Measurements from ENCODE around the gene GALNT8.
"Not testable (repeated sequence)": the region's sequence is repeated elsewhere in the genome, so short reads cannot be mapped to it uniquely, and the experiment has no call there.

Gene GALNT8

DNA sequence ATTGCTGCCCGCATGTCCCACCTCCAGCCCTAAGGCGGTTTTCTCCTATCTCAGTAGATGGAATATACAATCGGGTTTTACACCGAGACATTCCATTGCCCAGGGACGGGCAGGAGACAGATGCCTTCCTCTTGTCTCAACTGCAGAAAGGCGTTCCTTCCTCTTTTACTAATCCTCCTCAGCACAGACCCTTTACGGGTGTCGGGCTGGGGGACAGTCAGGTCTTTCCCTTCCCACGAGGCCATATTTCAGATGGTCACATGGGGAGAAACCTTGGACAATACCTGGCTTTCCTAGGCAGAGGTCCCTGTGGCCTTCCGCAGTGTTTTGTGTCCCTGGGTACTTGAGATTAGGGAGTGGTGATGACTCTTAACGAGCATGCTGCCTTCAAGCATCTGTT, 1.4 kb downstream of the GALNT8 start:
- H3K9me3 Mint-ChIP-seq; H3K4me1 Mint-ChIP-seq (ENCODE audit: low read depth); intact Hi-C loops (cut with micrococcal nuclease); H3K4me3 Mint-ChIP-seq; H3K27ac Mint-ChIP-seq; H3K36me3 Mint-ChIP-seq (ENCODE audit: low read depth): not testable (repeated sequence)
- peaks cover 32% of the 10 kb centered on the region for H3K27me3 Mint-ChIP-seq

DNA sequence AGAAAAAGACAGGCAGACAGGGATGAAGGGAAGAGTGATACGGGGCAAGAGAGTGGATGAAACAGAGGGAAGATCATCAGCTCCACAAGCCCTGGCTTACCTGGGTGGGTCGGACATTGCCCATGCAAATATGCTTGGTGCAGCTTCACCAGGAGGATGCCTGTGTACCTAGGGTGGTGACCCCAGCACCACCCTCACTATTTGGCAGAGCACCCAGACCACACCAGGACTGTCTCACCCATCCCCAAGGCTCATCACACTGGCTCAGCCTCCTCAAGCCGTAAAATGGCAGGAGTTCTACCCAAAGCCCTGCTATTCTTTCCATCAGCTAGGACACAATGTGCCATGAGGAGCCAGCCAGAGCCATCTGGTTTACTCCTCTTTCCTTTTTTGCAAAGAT, 3.0 kb downstream of the GALNT8 start:
- Mint-ChIP-seq H3K4me3 (no peak overlapping the region), H3K9me3 (no peaks in the 10 kb centered on the region)
- intact Hi-C loops (cut with micrococcal nuclease): no loop called here

DNA sequence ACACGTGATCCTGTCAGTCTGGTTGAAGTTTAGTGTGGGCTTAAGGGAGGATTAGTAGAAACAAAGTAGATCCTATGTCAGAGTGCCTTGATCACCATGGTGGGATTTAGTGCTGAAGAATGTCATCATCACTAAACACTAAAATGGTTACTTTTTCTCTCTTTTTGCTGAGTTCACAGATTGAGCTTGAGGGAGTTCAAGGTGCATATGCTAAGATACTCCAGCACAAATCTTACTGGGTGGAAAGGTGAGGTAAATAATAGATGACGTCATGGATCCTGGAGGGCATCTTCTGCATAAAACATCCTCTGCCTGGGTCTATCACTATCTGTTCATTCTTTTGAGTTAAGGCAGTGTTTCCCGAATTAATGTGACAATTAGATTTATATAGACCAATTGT, 4.9 kb downstream of the GALNT8 start:
- peaks cover 26% of the 10 kb centered on the region for H3K27me3 Mint-ChIP-seq
- no peaks in the 10 kb centered on the region for H3K36me3 Mint-ChIP-seq (ENCODE audit: low read depth)
- H3K4me1 Mint-ChIP-seq (ENCODE audit: low read depth): no peaks in the 10 kb centered on the region
- no peak overlapping the region for H3K27ac Mint-ChIP-seq
- no peak overlapping the region for H3K4me3 Mint-ChIP-seq
- intact Hi-C loops (cut with micrococcal nuclease): no loop called here
- no peaks in the 10 kb centered on the region for H3K9me3 Mint-ChIP-seq

More for the DNA sequence above, 3.0 kb downstream of the GALNT8 start:
- H3K27ac Mint-ChIP-seq: no peak overlapping the region
- no peaks in the 10 kb centered on the region for H3K36me3 Mint-ChIP-seq (ENCODE audit: low read depth)
- H3K27me3 Mint-ChIP-seq: peaks cover 32% of the 10 kb centered on the region
- no peaks in the 10 kb centered on the region for H3K4me1 Mint-ChIP-seq (ENCODE audit: low read depth)

DNA sequence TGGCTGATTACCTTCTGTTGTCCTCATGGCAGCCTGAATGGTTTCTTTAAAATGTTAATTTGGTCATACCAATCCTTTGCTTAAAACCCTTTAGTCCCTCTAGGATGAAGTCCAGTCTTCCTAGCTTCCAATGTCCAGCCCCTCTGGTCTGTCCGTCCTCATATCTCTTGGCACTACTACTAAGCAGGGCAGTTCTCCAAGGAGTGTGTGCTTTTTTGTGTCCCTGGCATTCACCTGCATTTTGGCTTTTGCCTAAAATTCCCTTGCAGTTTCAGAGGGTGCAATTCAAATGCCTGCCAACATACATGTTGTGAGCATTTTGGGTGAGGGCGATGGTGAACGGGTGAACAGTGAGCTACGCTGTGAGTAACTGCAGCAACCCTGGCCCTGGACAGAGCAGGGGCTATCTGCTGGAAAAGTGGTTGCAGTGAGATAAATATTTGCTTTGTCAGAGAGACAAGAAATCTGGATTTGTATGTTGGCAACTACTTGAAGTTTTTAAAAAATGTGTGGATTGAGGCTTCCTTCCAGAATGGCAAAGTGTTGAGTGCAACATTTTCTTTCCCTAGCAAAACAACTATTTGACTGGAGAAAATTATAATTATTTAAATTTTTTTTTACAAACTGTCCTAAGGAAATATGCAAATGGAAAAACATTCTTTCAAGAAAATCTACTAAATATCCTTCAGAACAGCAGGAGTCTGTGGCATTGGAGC, 14.6 kb downstream of the GALNT8 start:
- Mint-ChIP-seq H3K9me3 (no peaks in the 10 kb centered on the region), H3K27me3 (peaks cover 25% of the 10 kb centered on the region), H3K4me3 (no peak overlapping the region), H3K27ac (no peak overlapping the region), H3K36me3 (ENCODE audit: low read depth) (no peaks in the 10 kb centered on the region), H3K4me1 (ENCODE audit: low read depth) (no peaks in the 10 kb centered on the region)
- intact Hi-C loops (cut with micrococcal nuclease): no loop called here

DNA sequence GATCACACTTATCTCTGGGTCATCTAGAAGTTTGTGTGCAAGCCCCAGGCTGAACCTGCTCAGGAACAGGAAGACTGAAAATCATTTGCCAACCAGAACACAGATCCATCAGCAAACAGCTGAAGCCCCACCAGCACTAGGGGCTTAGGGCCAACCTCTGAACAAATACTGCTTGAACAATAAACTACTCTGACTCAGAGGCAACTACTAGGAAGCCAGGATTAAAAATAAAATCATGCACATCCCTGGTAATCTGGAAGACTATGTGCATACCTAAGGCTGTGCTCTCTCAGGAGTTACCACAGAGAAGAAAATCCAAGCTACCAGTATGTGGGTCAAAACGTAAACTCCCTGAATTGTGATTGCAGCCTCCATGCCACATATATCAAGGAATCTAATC, 15.9 kb downstream of the GALNT8 start:
- H3K36me3 Mint-ChIP-seq (ENCODE audit: low read depth): no peaks in the 10 kb centered on the region
- H3K9me3 Mint-ChIP-seq: no peaks in the 10 kb centered on the region
- no peaks in the 10 kb centered on the region for H3K4me1 Mint-ChIP-seq (ENCODE audit: low read depth)
- H3K4me3 Mint-ChIP-seq: no peak overlapping the region
- intact Hi-C loops (cut with micrococcal nuclease): no loop called here
- peaks cover 25% of the 10 kb centered on the region for H3K27me3 Mint-ChIP-seq
- H3K27ac Mint-ChIP-seq: no peak overlapping the region

DNA sequence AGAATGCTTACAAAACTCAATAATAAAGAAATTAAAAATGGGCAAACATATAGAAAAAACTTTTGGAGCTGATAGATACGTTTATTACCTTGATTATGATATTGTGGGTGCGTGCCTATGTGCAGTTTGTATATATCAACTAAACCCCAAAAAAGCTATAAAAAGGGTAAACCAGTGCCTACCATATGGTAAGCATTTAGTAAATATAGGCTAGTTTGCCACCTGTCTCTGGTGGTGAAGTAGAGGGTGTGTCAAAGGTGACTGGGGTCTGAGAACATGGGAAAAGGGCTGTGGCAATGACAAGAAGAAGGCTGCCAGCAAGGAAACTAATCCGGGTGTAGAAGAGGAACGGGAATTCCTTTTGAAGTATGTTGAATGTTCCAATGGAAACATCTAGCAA, 18.3 kb downstream of the GALNT8 start:
- Mint-ChIP-seq H3K36me3 (ENCODE audit: low read depth) (no peaks in the 10 kb centered on the region), H3K27ac (no peak overlapping the region), H3K4me1 (ENCODE audit: low read depth) (no peaks in the 10 kb centered on the region), H3K4me3 (no peak overlapping the region), H3K27me3 (peaks cover 27% of the 10 kb centered on the region), H3K9me3 (no peaks in the 10 kb centered on the region)
- intact Hi-C loops (cut with micrococcal nuclease): no loop called here

DNA sequence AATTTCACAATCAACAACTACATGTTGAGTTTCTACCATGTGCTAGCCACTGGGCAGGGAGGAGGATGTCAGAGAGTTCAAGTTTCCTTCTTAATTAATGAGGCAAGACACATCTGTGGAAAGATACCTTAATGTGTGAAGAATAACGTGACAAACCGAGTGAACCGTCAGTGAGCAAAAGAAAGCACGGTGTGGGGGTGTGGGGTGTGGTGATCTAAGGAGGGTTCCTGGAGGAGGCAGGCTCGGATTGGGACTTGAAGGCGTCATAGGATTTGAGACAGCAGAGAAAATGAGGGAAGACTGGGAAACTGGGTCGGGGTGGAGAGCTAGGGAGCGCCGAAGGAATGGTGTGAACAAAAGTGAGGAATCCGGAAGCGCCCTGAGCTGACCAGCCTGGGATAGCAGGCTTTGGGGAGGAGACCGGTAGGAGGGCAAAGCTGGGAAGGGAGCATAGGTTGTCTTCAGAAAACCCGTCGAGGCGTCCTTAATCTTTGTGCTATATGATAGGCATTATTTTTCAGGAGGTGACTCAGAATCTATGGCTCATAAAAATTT, 22.3 kb downstream of the GALNT8 start:
- Mint-ChIP-seq H3K4me3 (no peak overlapping the region), H3K36me3 (ENCODE audit: low read depth) (no peaks in the 10 kb centered on the region), H3K27me3 (peaks cover 12% of the 10 kb centered on the region), H3K9me3 (no peaks in the 10 kb centered on the region), H3K4me1 (ENCODE audit: low read depth) (no peaks in the 10 kb centered on the region), H3K27ac (no peak overlapping the region)
- intact Hi-C loops (cut with micrococcal nuclease): no loop called here

DNA sequence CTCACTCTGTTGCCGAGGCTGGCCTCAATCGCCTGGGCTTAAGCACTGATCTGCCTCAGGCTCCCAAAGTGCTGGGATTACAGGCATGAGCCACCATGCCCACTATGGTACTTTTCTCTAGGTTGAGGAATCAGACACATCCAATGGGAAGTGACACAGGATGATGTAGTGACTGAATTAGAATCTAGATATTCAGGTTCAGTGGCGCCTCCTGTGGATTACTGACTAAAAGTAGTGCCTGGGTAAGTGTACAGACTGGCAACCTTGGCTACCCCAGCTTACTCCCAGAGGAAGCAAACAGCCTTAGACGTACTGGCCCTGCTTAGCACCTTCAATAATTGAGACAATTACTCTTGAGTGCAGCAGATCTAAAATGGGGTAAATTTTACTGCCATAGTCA, 22.8 kb downstream of the GALNT8 start:
- intact Hi-C loops (cut with micrococcal nuclease): no loop called here

DNA sequence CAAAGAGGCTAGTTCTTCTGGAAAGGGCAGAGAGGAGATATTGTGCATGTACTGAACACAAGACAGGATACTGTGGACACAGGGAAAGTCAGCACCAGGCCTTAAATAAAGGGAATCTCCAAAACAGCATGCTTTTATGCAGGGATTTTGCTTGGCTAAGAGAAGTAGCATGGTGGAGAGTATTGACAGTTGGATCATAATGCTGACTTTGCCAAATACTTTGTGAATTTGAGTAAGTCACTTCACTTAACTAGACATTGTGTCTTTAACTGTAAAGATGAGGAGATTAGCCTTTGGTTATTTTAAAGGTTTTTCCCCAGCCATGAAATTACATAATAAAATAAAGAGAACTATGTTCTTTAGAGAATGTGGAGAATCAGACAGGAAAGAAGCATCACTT, 24.5 kb downstream of the GALNT8 start:
- intact Hi-C loops (cut with micrococcal nuclease): no loop called here
- H3K4me3 Mint-ChIP-seq: no peak overlapping the region
- no peaks in the 10 kb centered on the region for H3K4me1 Mint-ChIP-seq (ENCODE audit: low read depth)
- H3K27ac Mint-ChIP-seq: no peak overlapping the region
- H3K9me3 Mint-ChIP-seq: no peaks in the 10 kb centered on the region
- H3K36me3 Mint-ChIP-seq (ENCODE audit: low read depth): no peaks in the 10 kb centered on the region
- peaks cover 13% of the 10 kb centered on the region for H3K27me3 Mint-ChIP-seq

More for the DNA sequence above, 22.8 kb downstream of the GALNT8 start:
- H3K36me3 Mint-ChIP-seq (ENCODE audit: low read depth): no peaks in the 10 kb centered on the region
- H3K4me1 Mint-ChIP-seq (ENCODE audit: low read depth): no peaks in the 10 kb centered on the region
- no peak overlapping the region for H3K4me3 Mint-ChIP-seq
- H3K27me3 Mint-ChIP-seq: peaks cover 13% of the 10 kb centered on the region
- H3K27ac Mint-ChIP-seq: no peak overlapping the region
- no peaks in the 10 kb centered on the region for H3K9me3 Mint-ChIP-seq

DNA sequence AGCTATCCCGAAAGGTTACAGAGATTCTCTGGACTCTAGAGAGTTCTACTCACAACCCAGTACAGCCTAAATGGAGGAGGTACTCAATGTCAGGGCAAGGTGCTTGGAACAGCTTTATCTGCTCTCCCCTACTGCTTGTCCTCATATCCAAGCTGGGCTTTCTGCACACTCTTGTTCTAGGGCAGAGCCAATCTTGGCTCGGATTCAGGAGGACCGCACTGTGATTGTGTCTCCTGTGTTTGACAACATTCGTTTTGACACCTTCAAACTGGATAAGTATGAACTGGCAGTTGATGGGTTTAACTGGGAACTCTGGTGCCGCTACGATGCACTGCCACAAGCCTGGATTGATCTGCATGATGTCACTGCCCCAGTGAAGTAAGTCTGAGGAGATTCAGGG, 25.0 kb downstream of the GALNT8 start:
- Mint-ChIP-seq H3K27me3 (peaks cover 10% of the 10 kb centered on the region), H3K4me3 (no peak overlapping the region)

DNA sequence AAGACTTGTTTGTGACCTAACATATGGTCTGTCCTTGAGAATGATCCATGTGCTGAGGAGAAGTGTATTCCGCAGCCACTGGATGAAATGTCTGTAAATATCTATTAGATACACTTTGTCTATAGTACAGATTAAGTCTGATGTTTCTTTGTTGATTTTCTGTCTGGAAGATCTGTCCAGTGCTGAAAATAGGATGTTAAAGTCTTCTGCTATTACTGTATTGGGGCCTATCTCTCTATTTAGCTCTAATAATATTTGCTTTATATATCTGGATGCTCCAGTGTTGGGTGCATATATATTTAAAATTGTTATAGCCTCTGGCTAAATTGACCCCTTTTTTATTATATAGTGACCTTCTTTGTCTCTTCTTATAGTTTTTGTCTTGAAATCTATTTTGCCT, 31.5 kb downstream of the GALNT8 start:
- peaks cover 10% of the 10 kb centered on the region for H3K27me3 Mint-ChIP-seq
- H3K4me3 Mint-ChIP-seq; H3K36me3 Mint-ChIP-seq (ENCODE audit: low read depth); H3K27ac Mint-ChIP-seq; H3K9me3 Mint-ChIP-seq; H3K4me1 Mint-ChIP-seq (ENCODE audit: low read depth); intact Hi-C loops (cut with micrococcal nuclease): not testable (repeated sequence)

More for the DNA sequence above, 25.0 kb downstream of the GALNT8 start:
- H3K4me1 Mint-ChIP-seq (ENCODE audit: low read depth): no peaks in the 10 kb centered on the region
- H3K27ac Mint-ChIP-seq: no peak overlapping the region
- intact Hi-C loops (cut with micrococcal nuclease): no loop called here
- H3K9me3 Mint-ChIP-seq: no peaks in the 10 kb centered on the region
- H3K36me3 Mint-ChIP-seq (ENCODE audit: low read depth): no peaks in the 10 kb centered on the region

DNA sequence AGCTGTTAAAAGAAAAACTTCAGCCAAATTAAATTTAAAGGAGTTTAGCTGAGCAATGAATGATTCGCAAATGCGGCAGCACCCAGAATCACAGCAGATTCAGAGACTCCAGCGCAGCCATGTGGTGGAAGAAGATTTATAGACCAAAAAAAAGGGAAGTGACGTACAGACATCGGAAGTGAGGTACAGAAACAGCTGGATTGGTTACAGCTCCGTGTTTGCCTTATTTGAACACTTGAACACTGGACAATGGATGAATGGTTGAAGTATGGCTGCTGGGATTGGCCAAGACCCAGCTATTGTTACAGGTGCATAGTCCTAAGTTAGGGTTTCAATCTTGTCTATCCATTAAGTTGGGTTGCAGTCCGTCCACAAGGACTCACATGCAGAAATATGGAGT, 42.6 kb downstream of the GALNT8 start:
- Mint-ChIP-seq H3K9me3 (peaks cover 12% of the 10 kb centered on the region), H3K4me1 (ENCODE audit: low read depth) (no peaks in the 10 kb centered on the region), H3K27ac (no peak overlapping the region), H3K27me3 (peaks cover 10% of the 10 kb centered on the region), H3K36me3 (ENCODE audit: low read depth) (no peaks in the 10 kb centered on the region), H3K4me3 (no peak overlapping the region)
- intact Hi-C loops (cut with micrococcal nuclease): no loop called here

DNA sequence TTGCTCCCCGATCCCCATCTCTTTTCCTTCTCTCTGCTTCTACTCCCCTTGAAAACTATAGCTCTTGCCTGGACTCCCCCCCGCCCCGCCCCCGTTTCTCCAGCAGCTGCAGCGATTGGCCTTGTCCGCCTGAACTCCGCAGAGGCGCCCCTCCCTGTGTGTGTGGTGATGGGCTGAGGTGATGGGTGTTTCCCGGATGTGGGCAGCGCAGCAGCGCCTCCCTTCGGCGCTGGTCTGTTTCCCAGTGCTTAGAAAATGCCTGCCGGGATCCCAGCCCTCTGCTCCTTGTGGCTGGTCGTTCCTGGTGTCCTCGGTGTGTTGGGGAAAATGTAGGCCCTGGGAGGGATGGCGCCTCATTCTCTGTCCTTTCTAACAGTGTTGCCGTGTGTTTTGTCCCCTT, 43.3 kb downstream of the GALNT8 start:
- Mint-ChIP-seq H3K36me3 (ENCODE audit: low read depth) (no peaks in the 10 kb centered on the region), H3K4me1 (ENCODE audit: low read depth) (no peaks in the 10 kb centered on the region), H3K27me3 (peaks cover 10% of the 10 kb centered on the region), H3K27ac (no peak overlapping the region), H3K4me3 (no peak overlapping the region), H3K9me3 (peaks cover 12% of the 10 kb centered on the region)
- intact Hi-C loops (cut with micrococcal nuclease): no loop called here

DNA sequence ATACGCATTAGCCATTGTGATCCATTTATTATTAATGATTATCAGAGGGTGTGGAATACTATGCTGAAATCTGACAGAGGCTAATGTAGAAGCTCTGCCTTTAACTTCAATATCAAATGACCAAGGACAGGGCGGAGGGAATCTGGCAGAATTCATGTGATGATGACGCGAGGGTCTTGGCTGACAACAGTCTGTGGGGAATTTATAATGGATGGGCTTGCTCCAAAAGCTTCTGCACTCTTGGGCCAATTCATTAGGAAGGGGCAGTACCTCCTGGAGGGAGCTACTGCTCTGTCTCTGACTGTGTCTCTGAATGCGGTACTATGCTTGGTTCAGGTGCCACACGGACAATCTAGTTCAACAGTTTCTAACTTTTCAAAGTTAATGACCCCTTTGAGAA, 46.2 kb downstream of the GALNT8 start:
- Mint-ChIP-seq H3K9me3 (peaks cover 12% of the 10 kb centered on the region), H3K4me3 (no peak overlapping the region), H3K27ac (no peak overlapping the region)

DNA sequence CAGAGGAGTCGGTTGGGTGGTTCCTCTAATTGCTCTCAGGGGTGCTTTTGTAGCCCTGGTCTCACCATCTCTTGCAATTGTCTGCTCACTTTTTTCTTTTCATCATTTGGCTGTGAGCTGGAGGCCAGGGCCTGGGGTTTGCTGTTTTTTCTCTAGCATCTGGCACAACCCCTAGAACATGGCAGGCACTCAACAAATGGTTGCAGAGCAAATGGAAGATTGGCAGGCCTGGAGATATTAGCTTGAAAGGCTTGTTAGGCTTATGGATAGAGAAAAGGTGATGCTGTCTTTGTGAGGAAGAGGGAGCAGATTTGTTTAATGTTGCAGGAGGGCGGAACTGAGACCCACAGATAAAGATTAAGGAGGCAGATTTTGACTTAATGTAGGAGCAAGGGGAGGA, 47.0 kb downstream of the GALNT8 start:
- peaks cover 11% of the 10 kb centered on the region for H3K27me3 Mint-ChIP-seq
- H3K9me3 Mint-ChIP-seq: peaks cover 12% of the 10 kb centered on the region
- intact Hi-C loops (cut with micrococcal nuclease): no loop called here
- no peaks in the 10 kb centered on the region for H3K36me3 Mint-ChIP-seq (ENCODE audit: low read depth)
- no peak overlapping the region for H3K4me3 Mint-ChIP-seq
- peaks cover 7% of the 10 kb centered on the region for H3K4me1 Mint-ChIP-seq (ENCODE audit: low read depth)
- no peak overlapping the region for H3K27ac Mint-ChIP-seq

More for the DNA sequence above, 46.2 kb downstream of the GALNT8 start:
- Mint-ChIP-seq H3K36me3 (ENCODE audit: low read depth) (no peaks in the 10 kb centered on the region), H3K27me3 (peaks cover 12% of the 10 kb centered on the region), H3K4me1 (ENCODE audit: low read depth) (peaks cover 7% of the 10 kb centered on the region)
- intact Hi-C loops (cut with micrococcal nuclease): no loop called here

Measured in dendritic cell treated with granulocyte-macrophage colony-stimulating factor and Interleukin-4, amounts not matched to agents 40 ng/mL and 50 ng/mL, for 4 days (primary cell).